Smooth muscle cell (in vitro differentiated cells): ENCODE measurements around the gene ITM2B. TPM values are rescaled to one million over a fixed set of nuclear protein-coding genes. Genes with fewer than 3 reads are reported as not detected.

Source experiments
- DNase-seq: peaks from one replicate; lab custom pipeline; 2025; ENCODE audit not compliant: unreplicated experiment; lab: John Stamatoyannopoulos, UW
- H2AFZ ChIP-seq: fragments of 200-600 bp; sonication (generic); 2 replicates; pipeline ENCODE4 v1.6.0; 2016; ENCODE audit warnings: antibody characterized with exemption, low read depth, mild to moderate bottlenecking
- H3F3A ChIP-seq: fragments of 200-600 bp; sonication (generic); 2 replicates; pipeline ENCODE4 v1.6.0; 2017; ENCODE audit warnings: antibody characterized with exemption, low read depth
- H3K27ac ChIP-seq: fragments of 200-600 bp; sonication (generic); 2 replicates; pipeline ENCODE4 v1.5.1; 2016; ENCODE audit warnings: low read depth, mild to moderate bottlenecking
- H3K27me3 ChIP-seq: fragments of 200-600 bp; sonication (generic); 2 replicates; pipeline ENCODE4 v1.6.1; 2016; ENCODE audit warnings: low read depth, mild to moderate bottlenecking
- H3K36me3 ChIP-seq: fragments of 200-600 bp; sonication (generic); 2 replicates; pipeline ENCODE4 v1.5.1; 2016; ENCODE audit warnings: low read depth
- H3K4me1 ChIP-seq: fragments of 200-600 bp; sonication (generic); 2 replicates; pipeline ENCODE4 v1.5.1; 2016; ENCODE audit warnings: low read depth
- H3K4me2 ChIP-seq: fragments of 200-600 bp; sonication (generic); 2 replicates; pipeline ENCODE4 v1.6.0; 2016; ENCODE audit warnings: mild to moderate bottlenecking
- H3K4me3 ChIP-seq: fragments of 200-600 bp; sonication (generic); 2 replicates; pipeline ENCODE4 v1.5.1; 2016; ENCODE audit warnings: mild to moderate bottlenecking
- H3K79me2 ChIP-seq: fragments of 200-600 bp; sonication (generic); 2 replicates; pipeline ENCODE4 v1.6.0; 2016; ENCODE audit warnings: low read depth, mild to moderate bottlenecking
- H3K9ac ChIP-seq: fragments of 200-600 bp; sonication (generic); 2 replicates; pipeline ENCODE4 v1.6.0; 2016; ENCODE audit warnings: low read depth
- H3K9me3 ChIP-seq: fragments of 200-600 bp; sonication (generic); replicated peaks from 2 replicates; pipeline ENCODE4 v1.5.1; 2016; ENCODE audit warnings: low read depth
- H4K20me1 ChIP-seq: fragments of 200-600 bp; sonication (generic); 2 replicates; pipeline ENCODE4 v1.6.0; 2016; ENCODE audit warnings: low read depth
- CTCF ChIP-seq: fragments of 200-600 bp; sonication (generic); IDR thresholded peaks from 2 replicates; pipeline ENCODE4 v1.5.1; 2017; ENCODE audit warnings: borderline replicate concordance, mild to moderate bottlenecking, antibody characterized with exemption; ENCODE audit not compliant: insufficient read depth, poor library complexity, severe bottlenecking
- WGBS: methylation state at CpG from one replicate; pipeline ENCODE4 v1.1.7; 2016; ENCODE audit warnings: low lambda C conversion rate; 5-methylcytosine and 5-hydroxymethylcytosine counted together
- polyA plus RNA-seq: library from polyadenylated mRNA; unstranded; fragments of >200 nt; fragmentation: Nextera tagmentation; extraction: Ambion mirVana; gene quantifications from 2 replicates; pipeline ENCODE4 v1.2.1, GENCODE V29; 2016
- total RNA-seq: library from RNA; depleted of rRNA; stranded (reverse); fragments of >200 nt; gene quantifications from 2 replicates; pipeline ENCODE4 v1.2.3, GENCODE V29; 2014

ITM2B gene
- total and polyA plus RNA-seq, 2 experiments from 2014 or later: 397 to 557 TPM

- Histone ChIP-seq H3K4me2 (no peak overlapping the region), H3F3A (no peaks in the 10 kb centered on the region), H3K9ac (no peak overlapping the region), H3K36me3 (no peaks in the 10 kb centered on the region), H3K4me1 (no peaks in the 10 kb centered on the region), H4K20me1 (no peaks in the 10 kb centered on the region), H3K27me3 (no peaks in the 10 kb centered on the region), H3K79me2 (no peaks in the 10 kb centered on the region), H3K9me3 (no peaks in the 10 kb centered on the region), H3K4me3 (no peak overlapping the region), H3K27ac (no peak overlapping the region), H2AFZ (no peak overlapping the region)
- TF ChIP-seq CTCF: no peak
- WGBS: 95% methylated on average over 2 of the region's 2 CpGs
- no peak for DNase-seq
Measured at GRCh38 chr13:48220592-48220980, 12.4 kb upstream of the ITM2B start.

DNA sequence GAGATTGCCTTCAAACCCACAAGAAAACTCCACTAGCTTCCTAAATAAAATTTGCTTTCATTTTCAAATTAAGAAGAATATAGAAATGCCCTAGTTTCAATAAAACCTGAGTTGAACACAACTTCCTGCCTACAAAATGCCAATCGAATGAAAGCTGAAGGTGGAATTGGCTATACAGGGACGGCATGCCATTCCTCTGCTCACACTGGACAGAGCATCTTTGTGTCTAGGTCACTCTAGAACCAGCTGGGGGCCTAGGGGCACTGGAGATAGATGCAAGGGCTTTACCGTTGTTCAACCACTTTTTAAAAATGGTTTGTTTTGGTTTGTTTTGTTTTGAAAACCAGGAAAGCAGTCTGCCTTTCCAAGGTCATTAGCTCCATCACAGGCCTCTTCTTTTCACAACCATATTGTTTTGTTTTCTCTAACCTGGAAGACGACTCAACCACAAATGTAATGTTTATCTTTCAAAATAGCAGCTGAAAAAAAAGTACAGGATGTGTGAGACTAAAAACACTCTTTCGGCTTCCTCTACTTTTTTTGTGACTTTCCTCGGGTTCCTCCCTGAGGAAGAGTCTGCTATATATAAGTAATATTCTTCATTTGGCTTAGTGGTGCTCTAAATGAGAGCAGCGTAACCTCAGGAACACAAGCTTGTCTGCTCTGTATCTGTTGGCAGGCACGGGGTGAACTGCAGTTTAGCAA is 11.9 kb upstream of the ITM2B start:
- TF ChIP-seq CTCF: no peak
- Histone ChIP-seq H3K79me2 (no peaks in the 10 kb centered on the region), H2AFZ (no peak overlapping the region), H3K4me2 (no peak overlapping the region), H3K9me3 (no peaks in the 10 kb centered on the region), H3K36me3 (no peaks in the 10 kb centered on the region), H4K20me1 (no peaks in the 10 kb centered on the region), H3K9ac (no peak overlapping the region), H3K27me3 (no peaks in the 10 kb centered on the region), H3K4me1 (no peaks in the 10 kb centered on the region), H3K4me3 (no peak overlapping the region), H3F3A (no peaks in the 10 kb centered on the region), H3K27ac (no peak overlapping the region)
- DNase-seq: no peak
- WGBS: 80% methylated on average over 8 of the region's 8 CpGs

DNA sequence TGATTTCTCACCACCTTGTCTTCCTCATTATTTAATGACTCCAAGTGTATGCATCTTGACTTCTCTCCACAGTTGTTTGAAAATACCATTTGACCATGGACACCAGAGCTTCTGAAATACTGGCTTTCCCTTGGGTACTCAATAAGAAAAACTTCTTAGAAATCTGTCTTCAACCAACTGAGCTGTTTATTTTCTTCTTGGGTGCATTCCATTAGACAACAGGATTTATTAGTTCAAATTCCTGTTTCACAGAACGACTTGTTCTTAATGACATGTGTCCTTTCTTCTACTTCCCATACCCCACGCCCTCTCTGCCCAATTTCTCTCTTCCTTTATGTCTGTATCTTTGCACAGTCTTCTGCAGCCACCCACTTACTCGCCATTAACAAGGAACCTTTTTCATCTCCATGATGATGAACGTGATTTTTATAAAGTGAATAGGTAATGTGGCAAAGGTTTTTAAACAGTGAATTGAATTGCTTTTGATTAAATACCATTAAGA is 11.3 kb upstream of the ITM2B start:
- Histone ChIP-seq H3K9ac (no peak overlapping the region), H3K4me1 (no peaks in the 10 kb centered on the region), H2AFZ (no peak overlapping the region), H3K36me3 (no peaks in the 10 kb centered on the region), H3K4me3 (no peak overlapping the region), H3F3A (no peaks in the 10 kb centered on the region), H3K4me2 (no peak overlapping the region), H3K79me2 (no peaks in the 10 kb centered on the region), H4K20me1 (no peaks in the 10 kb centered on the region), H3K27me3 (no peaks in the 10 kb centered on the region), H3K9me3 (no peaks in the 10 kb centered on the region), H3K27ac (no peak overlapping the region)
- WGBS: 87% methylated on average over 4 of the region's 4 CpGs
- no peak for TF ChIP-seq CTCF
- no peak for DNase-seq
